HG03571 (cell line): ENCODE measurements around the gene AZGP1.
A peak's percentile ranks its signal among the peaks of the same experiment; 100 is the strongest.
"Not testable (repeated sequence)": the region's sequence is repeated elsewhere in the genome, so short reads cannot be mapped to it uniquely, and the experiment has no call there.

Experiments used
- ATAC-seq: cut with Tn5 transposase; IDR thresholded peaks from one replicate; pipeline ENCODE4 v1.9.1; 2021; ENCODE audit not compliant: unreplicated experiment

Gene AZGP1

DNA sequence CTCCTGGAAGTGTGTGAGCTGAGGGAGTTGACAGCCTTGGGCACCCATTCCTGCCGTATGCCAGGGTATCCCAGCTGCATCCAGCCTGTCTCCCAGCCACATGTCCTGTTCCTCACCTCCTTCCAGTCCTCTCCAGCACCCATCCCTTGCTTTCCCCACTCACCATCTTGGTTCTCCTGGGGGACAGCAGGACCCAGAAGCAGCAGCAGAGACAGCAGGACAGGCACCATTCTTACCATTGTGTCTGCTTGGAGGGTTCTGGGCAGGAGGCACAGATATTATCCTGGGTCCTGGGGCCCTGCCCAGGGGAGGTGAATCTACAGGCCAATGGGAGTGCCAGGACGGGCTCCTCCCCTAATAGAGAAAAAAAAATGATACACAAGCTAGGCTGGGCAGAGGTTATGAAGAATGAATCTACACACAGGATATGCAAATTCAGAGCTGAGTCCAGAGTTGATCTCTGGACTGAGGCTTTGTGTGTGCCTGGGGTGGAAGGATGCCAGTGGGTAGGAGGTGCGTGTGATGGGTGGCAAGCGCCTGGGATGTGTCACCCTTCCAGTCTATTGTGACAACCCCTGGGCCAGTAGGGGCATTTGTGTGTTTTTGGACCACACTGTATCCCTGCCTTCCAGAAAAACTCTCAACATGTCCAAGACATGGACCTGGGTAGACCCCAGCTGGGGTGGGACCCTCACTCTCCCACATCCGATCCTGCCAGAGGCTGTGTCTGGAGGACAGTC, at the start of gene AZGP1:
Gene AZGP1, minus strand, starts transcription at position 250 of the 740 bp plus-strand sequence. Its CDS starts 11 bp downstream, at position 239.
- ATAC-seq, result no peak

DNA sequence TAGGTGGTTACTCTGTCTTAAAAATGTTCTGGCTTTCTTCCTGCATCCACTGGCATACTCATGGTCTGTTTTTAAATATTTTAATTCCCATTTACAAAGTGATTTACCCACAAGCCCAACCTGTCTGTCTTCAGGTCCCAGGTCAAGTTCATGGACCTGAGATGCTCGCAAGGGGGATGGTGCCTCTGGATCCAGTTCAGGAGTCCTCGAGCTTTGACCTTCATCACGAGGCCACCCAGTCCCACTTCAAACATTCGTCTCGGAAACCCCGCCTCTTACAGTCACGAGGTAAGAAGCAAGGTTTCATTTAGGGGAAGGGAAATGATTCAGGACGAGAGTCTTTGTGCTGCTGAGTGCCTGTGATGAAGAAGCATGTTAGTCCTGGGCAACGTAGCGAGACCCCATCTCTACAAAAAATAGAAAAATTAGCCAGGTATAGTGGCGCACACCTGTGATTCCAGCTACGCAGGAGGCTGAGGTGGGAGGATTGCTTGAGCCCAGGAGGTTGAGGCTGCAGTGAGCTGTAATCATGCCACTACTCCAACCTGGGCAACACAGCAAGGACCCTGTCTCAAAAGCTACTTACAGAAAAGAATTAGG, 48.3 kb upstream of the AZGP1 start:
- ATAC-seq, result no peak

DNA sequence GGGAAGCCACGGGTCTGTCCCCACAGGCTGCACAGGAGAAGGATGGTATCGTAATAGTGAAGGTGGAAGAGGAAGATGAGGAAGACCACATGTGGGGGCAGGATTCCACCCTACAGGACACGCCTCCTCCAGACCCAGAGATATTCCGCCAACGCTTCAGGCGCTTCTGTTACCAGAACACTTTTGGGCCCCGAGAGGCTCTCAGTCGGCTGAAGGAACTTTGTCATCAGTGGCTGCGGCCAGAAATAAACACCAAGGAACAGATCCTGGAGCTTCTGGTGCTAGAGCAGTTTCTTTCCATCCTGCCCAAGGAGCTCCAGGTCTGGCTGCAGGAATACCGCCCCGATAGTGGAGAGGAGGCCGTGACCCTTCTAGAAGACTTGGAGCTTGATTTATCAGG, 47.7 kb upstream of the AZGP1 start:
- ATAC-seq, result no peak

DNA sequence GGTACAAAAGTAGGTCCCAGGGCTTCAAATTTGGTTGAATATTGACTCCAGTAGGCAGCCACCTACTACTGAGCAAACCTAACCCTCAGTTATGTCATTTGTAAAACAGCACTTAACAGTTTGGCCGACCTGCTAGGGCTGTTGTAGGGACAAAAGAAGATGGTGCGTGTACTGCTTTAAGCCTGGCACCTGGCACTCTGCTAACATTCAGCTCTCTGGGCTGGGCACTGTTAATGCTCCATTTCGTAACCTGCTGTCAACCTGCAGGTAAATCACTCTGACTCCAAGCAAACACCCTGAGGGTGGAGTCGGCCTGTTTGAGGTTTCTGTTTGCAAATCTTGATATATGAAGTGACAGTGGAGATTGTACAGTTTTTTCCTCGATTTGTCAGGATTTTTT, 46.8 kb upstream of the AZGP1 start:
- ATAC-seq, result no peak

DNA sequence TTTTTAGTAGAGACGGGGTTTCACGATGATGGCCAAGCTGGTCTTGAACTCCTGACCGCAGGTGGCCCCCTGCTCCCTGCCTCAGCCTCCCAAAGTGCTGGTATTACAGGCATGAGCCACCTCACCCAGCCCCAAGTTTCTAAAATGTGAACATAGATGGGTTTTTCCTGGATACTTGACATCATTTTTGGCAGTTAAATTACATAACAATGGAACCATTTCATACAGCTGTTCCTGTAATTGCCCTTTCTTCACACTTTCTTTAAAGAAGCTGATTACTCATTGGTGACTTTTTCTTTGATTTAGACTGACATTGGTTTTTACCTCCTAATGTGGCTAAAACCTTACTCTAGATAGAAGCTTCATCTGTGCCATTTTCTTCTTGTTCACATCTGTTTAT, 45.5 kb upstream of the AZGP1 start:
- ATAC-seq, result no peak

DNA sequence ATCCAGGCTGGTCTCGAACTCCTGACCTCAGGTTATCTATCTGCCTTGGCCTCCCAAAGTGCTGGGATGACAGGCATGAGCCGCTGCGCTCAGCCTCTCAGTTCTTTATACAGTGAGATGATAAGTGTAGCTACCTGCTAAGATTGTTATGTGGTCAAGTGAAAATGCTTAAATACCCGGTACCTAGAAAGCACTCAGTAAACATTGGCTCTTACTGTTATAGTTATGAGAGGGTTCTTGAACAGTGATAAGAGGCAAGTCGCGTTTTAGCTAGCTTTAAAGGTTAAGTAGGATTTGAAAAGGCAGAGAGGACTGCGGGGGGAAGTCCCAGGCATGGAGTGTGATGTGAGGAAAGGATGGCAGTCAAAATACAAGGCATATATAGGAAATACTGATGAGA, 44.1 kb upstream of the AZGP1 start:
- ATAC-seq, result no peak

DNA sequence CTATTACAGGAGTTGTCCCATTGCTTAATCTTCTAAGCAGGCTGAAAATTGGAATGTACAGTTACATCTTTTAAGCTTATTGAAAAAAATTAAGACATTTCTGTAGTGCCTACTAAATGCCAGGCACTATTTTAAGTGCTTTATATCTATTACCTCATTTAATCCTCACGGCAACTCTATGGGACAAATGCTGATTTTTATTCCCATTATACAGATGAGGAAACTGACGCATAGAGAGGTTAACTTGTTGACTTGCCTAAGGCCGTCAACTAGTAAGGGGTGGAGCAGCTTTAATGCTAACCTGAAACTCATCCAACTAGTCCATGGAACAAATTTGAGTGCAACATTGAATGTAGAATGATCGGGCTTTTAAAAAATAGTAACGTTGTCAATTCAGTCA, 42.0 kb upstream of the AZGP1 start:
- no peak for ATAC-seq

DNA sequence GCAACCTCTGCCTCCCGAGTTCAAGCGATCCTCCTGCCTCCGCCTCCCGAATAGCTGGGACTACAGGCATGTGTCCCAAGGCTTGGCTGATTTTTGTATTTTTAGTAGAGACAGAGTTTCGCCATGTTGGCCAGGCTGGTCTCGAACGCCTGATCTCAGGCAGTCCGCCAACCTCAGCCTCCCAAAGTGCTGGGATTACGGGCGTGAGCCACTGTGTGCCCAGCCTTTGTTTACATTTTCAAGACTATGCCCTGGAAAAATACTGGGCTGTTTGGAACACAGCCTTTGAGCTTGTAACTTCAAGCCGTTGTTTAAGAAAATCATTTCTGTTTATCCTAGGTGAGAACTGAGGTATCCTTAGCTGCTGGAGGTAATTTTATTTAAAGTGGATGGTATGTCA, 41.5 kb upstream of the AZGP1 start:
- ATAC-seq, result no peak

DNA sequence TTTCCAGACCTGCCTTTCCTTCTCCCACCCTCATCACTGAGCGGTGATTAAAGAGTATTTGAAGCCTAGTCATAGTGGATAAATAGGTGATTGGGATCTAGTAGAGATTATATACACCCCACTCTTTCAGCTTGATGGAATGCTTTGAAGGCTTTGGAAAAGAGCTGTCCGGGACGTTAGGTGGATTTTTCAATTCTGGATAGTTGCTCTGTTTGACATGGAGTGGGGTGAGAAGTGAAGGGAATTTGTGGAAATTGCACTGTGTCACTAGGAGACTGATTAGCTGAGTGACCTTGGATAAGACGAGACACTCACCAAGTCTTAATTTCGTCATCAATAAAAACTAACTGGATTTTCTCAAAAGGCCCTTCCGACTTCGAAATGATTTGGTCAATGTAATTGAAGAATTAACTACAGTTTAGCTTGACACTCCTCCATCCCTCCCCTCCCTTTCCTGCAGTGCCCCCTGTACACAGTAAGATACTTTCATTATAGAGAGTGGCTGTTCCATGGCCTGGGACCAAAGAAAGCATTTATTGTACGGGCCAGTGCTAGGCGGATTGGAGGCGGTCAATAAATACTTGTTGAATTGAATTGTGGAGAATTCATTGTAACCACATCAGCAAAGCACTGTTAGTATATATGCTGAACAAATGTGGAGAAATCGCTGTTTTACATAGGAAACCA, 40.5 kb upstream of the AZGP1 start:
- no peak for ATAC-seq

DNA sequence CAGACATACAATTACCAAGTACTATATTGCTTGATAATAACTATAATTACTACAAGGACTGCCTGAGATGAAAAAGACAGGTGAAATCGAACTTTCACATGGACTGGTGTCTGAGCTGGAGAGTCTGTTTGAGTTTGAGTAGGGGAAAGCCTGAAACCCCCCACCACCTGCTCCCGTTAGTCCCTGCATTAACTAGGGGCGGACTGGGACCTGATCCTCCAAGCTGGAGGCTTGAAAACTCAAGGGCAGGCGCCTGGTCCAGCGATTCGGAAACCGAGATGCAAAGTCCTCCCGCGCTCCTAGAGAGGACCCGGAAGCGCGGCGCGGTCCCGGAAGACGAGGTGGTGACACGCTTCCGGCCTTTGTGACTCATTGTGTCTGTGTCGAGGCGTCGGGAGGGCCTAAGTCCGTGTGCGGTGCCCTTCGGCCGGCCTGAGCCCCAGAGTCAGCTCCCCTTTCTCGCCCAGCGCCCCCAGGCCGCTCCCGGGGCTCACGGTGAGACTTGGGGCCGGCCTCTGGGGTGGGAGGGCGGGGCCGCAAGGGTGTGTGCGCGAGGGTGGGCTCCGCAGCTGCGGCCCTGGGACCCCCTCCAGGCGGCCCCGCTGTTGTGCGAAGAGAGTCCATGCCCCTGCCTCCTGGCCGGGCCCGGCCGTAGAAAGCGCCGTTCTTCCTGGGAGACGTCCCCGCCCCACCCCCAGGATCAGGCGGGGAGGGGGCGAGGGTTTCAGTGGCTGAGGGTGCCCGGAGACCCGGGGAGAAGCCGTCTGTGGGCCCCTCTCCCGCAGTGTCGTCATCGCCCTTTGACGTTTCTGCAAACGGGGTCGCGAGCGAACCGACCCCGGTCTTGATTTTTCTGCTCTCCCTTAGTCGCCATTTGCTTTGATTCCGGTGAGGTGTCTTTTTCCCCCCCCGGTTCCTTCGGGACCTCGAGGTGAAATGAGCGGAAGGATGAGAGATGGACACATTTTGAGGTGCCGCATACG, 39.7 kb upstream of the AZGP1 start, which contains the start of gene ZKSCAN1:
Gene ZKSCAN1, plus strand, starts transcription at position 365 of the 983 bp plus-strand sequence. CDS start 7,911 bp downstream, outside the sequence.
- peak; percentile 93 for ATAC-seq

DNA sequence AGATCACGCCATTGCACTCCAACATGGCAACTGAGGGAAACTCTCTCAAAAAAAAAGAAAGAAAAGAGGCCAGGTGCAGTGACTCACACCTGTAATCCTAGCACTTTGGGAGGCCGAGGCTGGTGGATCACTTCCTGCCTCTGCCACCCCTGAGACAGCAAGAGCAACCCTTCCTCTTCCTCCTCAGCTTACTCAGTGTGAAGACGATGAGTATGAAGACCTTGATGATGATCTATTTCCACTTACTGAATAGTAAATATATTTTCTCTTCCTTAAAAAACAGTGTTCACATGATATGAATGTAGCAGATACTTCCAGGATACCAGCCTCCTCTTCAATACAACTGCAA, 37.5 kb upstream of the AZGP1 start:
- ATAC-seq, result no peak

DNA sequence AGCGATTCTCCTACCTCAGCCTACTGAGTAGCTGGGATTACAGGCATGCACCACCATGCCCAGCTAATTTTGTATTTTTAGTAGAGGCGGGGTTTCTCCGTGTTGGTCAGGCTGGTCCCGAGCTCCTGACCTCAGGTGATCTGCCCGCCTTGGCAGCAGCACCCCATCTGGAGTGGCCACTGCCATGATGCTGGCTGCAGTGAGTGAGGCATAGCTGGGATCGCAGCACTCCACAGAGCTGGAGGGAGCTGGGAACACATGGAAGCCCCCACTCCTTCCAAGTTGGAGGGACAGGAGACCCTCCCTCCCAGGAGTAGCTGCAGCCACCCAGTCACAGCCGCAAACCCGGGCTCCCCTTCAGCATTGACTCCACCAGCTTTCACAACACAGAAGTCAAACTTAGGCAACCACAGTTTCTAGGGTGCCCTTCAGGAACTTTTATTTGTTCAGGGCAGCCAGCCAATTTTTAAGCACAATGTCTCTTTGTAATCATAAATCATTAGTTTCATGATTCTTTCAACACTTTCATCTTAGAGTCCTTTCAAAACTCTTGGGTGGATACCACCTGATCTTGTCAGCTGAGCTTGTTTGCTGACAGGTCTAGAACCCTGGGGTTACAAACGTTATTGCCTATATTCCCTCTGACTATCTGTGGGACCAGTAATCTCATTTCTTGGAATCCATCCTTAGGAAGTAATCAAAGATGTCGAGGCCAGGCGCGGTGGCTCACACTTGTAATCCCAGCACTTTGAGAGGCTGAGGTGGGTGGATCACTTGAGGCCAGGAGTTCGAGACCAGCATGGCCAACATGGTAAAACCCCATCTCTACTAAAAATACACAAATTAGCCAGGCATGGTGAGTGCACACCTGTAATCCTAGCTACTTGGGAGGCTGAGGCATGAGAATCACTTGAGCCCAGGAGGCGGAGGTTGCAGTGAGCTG, 36.8 kb upstream of the AZGP1 start:
- not testable (repeated sequence) for ATAC-seq

DNA sequence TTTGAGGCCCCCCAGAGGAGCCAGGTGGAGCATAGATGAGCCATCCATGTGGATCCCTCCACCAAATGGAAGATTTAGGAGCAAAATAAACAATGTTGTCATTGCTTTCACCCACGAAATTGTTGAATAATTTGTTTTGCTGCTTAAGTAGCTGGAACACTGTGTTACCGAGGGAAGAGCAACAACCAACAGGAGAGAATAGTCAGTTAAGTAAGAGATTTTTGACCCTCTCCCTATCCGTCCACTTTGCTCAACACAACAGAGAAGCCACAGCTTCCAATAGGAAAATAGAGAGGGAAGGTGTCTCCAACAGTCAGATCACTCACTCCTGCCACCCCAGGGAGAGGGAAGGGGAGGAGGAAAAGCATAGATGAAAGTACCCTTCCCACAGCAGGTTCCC, 35.7 kb upstream of the AZGP1 start:
- ATAC-seq, result no peak

DNA sequence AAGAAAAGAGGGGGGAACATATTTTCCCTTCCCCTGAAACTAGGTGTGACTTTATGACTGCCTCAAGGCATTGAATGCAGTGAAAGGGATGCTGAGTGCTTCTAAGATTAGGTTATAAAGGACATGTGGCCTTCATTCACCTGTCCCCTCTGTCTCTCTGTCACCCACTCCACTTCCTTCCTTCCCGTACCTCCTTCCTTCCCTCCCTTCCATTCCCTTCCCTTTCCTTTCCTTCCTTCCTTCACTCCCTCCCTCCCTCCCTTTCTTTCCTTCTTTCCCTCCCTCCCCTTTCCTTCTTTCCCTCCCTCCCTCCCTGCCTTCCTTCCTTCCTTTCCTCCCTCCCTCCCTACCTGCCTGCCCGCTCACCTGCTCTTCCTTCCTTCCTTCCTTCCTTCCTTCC, 35.1 kb upstream of the AZGP1 start:
- no peak for ATAC-seq

DNA sequence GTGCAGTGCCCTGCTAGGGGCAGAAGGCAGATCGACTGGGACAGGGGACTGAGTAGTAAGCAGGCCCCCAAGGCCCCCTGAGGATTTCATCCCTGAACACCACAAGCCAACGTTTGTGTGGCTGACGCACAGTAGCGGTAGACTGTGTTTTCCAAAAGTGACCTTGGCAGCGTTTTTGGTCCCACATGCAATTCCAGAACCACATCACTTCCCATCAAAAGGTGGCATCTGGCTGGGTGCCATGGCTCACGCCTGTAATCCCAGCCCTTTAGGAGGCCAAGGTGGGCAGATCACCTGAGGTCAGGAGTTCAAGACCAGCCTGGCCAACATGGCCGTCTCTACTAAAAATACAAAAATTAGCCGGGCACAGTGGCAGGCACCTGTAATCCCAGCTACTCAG, 34.1 kb upstream of the AZGP1 start:
- ATAC-seq, result not testable (repeated sequence)

DNA sequence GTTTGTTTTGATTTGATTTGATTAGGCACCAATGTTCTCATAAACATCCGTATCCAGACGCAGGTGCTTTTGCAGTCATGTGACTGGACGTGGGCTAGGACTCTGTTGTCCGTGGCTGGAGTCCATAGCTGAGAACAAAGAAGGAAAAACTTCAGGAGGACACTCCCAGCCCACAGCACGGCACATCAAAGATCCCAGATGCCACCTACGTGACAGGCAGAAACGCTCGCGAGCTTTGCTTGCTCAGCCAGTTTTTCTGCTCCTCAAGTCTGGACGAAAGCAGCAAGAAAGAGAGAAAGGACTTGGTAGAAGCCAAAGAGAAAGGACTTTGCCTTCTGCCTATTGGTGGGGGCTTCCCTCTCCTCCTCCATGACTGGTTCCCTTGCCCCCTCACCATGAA, 32.7 kb upstream of the AZGP1 start:
- ATAC-seq, result no peak

DNA sequence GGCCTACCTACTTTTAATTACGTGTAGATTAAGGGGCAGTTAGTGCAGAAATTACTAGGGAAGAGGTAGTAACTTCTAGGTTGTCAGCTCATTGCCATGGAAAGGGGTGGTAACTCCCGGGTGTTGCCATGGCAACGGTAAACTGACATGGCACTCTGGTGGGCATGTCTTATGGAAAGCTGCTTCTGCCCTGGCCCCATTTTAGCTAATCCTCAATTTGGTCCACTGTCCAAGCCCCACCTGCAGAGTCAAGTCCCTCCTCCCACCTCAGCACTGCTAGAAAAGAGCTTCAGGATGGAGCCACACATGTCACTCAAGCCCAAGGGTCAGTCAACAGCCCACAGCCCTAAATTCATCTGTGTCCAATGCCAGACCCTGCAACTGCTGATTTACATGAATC, 32.1 kb upstream of the AZGP1 start:
- no peak for ATAC-seq

DNA sequence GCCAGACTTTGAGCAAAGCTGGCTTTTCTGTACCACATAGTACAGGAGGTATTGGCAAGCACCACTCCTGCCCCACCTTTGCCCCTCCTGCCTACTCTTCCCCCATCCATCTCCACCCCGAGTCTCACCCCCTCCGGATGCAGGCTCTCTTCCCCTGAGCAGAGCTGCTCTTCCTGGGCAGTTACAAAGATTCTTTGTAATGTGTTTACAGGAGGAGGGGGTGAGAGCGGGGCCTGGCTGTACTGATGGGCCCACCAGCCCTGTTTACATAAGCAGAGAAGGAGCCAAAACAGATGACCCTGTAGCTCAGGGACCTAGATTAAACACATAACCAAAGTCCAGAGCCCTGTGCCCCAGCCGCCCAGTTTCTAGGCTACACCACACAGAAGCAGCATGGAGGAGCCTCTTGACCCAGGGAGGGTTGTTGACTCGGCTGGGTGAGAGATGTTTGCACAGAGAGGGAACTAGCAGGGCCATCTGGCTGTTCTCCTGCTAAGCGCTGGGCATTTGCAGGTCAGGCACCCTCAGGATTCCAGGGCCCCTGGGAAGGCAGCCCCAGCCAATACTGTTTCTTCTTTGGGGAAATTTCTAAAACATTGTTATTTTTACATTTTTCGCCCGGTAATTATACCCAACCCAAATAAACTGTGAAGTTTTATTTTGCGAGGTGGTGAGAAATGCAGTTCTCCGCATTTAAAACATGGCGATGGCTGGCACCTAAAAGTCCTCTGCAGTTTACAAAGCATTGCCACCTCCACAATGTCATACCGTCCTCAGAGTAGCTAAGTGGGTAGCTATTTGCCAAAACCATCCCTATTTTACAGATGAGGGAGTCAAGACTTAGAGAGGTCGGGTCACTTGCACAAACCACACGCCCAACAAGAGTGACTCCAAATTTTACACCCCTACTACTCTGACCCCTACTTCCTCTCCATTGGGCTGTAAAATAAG, 28.2 kb upstream of the AZGP1 start:
- no peak for ATAC-seq

DNA sequence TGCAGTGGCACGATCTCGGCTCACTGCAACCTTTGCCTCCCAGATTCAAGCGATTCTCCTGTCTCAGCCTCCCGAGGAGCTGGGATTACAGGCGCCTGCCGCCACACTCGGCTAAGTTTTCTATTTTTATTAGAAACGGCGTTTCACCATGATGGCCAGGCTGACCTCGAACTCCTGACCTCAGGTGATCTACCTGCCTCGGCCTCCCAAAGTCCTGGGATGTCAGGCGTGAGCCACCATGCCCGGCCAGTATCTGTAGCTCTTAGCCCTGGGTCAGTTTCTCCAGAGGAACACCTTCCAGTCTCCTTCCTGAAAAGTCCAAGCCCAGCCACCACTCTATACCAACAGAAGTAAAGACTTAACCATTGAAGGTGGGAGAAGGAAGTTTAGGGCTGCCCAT, 24.4 kb upstream of the AZGP1 start:
- no peak for ATAC-seq
